HG03439 (cell line): ENCODE results near the gene AARS1.
"Not testable (repeated sequence)": the region's sequence is repeated elsewhere in the genome, so short reads cannot be mapped to it uniquely, and the experiment has no call there.

Experiments
- ATAC-seq: cut with Tn5 transposase; IDR thresholded peaks from one replicate; pipeline ENCODE4 v1.9.1; 2021; ENCODE audit warnings: mild to moderate bottlenecking, moderate library complexity; ENCODE audit not compliant: unreplicated experiment

Gene AARS1

DNA sequence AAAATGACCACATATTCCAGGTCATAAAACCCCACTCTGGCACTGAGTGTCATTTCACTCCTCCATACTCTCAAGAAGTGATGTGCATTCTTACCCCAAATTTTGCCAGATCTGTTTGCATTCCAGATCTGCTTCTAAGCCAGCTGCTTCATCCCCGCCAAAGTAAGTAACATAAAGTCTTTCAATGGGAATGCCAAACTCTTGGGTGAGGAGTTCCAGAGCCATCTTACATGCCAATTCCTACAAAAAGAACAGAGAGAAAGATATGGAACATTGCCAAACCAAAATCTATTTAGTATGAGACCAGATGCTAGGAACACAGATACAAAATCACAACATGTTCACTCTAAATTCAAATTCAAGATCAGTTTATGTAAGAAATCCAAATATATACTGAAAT, 12.9 kb downstream of the AARS1 start:
- no peak for ATAC-seq

DNA sequence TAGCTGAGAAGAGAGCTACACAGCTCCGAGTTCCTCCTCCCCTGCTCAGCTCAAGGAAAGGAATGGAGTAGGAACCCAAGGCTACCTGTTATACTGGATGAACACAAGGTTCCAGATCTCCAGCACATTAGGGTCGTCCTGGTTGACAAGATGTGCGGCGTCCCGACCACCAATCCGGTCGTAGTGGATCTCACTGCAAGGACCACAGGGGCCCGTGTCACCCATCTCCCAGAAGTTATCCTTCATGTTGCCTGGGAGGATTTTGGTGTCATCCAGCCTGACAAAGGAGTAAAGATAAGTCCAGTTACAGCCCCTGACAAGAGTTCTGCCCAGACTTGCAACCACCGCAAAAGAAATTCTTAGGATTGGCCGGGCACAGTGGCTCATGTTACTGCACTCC, 17.6 kb downstream of the AARS1 start:
- no peak for ATAC-seq

DNA sequence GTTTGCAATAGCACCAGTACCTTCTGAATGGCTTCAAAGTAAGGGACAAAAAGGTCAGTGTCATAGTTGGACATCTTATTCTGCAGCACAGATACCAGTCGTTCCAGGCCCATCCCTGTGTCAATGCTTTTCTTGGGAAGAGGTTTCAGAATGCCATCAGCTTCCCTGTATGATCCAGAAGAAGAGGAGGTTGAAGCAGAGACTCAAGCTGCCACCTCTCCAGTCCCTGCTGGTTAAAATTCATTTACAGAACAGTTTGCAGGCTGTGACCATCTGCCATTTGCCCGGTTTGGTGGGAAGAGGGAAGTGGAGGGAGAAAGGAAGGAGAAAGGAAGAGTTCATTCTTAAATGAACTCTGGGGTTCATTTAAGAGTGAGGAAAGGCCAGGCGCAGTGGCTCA, 19.1 kb downstream of the AARS1 start:
- no peak for ATAC-seq

DNA sequence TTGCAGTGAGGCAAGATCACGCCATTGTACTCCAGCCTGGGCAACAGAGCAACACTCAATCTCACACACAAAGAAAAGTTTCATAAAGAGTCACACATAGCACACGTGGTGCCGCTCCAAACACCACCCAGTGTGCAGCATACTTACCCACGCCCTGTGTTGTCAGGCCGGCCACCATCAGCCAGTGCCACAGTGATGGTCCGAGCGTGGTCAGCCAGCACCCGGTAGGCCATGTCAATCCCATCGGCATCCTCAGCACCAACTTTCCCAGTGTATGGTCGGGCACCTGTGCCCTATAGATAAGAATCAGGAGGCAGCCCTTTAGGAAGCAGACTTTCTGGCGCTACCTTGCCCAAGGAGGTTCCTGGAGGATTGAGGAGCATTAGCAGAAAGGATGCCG, 19.8 kb downstream of the AARS1 start:
- ATAC-seq: no peak

DNA sequence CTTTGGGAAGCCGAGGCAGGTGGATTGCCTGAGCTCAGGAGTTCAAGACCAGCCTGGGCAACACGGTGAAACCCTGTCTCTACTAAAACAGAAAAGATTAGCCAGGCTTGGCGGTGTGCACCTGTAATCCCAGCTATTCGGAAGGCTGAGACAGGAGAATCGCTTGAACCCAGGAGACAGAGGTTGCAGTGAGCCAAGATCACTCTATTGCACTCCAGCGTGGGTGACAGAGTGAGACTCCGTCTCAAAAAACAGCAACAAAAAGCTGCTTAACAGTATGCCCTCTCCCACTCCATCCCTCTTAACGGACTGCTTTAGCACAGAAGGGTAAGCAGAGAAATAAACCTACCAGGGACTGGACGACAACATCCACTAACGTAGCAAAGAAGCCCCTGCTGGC, 21.4 kb downstream of the AARS1 start:
- not testable (repeated sequence) for ATAC-seq

DNA sequence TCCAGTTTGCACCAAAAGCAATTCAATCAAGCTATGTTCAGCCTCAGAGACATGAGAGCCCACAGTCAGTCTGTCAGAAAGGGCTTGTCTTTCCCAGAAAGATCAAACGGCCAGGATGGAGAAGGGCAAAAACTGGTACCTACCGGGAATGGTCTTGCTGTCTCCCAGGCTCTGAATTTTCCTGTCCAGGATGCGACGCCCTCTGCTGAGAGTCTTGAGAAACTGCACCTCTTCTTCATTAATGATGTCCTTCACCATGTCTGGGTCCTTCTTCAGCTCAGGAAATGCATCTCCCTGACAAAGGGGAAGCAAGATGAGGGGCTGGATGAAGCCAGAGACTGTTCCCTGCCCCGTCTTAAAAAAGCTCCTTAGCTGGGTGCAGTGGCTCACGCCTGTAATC, 21.8 kb downstream of the AARS1 start:
- ATAC-seq: no peak

DNA sequence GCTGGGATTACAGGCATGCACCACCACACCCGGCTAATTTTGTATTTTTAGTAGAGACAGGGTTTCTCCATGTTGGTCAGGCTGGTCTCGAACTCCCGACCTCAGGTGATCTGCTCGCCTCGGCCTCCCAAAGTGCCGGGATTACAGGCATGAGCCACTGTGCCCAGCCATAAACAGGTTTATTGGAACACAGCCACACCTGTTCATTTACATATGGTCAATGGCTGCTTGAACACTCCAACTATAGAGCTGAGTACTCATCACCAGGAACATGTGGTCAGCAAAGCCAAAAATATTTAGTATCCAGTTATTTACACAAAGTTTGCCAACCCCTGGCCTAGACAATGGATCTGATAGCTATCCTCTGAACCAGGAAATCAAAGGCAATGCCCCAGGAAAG, 29.4 kb downstream of the AARS1 start:
- not testable (repeated sequence) for ATAC-seq

DNA sequence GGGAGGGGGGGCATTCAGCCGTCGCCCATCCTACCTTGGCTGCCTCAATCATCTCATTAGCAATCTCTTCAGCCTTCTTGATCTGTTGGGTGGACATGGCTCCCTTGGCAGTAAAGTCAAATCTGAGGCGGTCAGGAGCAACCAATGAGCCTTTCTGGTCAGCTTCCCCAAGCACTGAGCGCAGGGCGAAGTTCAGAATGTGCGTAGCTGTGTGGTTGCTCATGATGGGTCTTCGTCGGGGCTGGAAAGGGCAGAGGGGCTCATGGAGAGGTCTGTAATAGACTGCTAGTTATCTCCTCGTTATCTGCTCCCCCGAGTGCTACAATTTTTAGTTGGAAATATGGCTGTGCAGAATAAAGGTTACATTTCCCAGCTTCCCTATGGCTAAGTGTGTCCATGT, 30.4 kb downstream of the AARS1 start:
- no peak for ATAC-seq

DNA sequence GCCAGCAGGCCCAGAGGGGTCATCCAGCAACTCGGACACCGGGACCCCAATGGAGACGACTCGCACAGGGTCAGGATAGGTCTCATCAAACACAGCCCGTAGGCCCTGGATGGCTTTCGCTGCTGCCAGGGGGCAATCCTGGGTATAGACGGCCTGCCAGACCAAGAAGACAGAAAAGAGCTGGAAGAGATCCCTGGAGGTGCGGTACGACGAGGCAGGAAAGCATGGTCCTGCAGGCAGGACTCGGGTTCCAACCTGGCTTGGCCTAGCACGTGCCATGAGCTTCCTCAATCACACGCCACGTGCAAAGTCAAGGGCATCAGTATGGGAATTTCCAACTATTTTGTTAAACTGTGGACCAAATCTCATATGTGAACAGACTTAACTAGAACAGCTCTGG, 31.2 kb downstream of the AARS1 start:
- no peak for ATAC-seq

DNA sequence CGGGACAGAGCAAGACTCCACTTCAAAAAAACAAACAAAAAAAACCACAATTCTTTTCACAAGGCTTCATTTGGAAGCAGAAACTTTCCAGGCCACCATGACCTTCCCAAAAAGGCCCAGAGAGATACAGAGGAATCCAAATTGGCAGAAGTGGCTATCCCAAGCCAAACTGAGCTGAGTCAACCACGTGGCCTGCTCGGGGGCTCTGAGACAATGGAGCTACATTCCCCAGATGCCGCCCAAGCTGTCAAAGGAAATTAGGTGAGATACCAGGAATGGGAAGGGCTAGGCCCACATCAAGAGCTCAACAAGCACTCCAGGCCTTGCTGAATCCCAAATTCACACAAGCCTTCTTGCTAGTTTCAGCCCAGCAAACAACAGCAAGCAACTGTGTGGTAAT, 31.9 kb downstream of the AARS1 start:
- ATAC-seq: no peak

DNA sequence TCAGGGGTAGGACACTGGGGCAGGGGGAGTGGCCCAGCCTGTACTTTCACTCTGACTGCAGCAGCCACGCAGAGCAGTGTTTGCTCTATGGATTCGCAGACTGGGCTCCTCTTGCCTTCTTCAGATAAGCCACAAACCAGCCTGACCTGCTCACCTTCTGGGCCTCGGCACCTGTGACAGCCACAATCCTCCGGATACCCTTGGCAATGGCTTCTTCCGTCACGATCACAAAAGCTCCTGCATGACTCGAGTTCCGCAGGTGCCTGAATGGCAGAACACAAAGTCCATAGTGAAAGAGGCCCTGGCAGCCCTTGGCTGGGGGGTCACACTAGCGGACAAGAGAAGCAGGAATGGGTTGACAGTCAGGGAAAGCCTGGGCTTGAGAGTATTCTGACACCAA, 33.7 kb downstream of the AARS1 start:
- ATAC-seq: no peak

DNA sequence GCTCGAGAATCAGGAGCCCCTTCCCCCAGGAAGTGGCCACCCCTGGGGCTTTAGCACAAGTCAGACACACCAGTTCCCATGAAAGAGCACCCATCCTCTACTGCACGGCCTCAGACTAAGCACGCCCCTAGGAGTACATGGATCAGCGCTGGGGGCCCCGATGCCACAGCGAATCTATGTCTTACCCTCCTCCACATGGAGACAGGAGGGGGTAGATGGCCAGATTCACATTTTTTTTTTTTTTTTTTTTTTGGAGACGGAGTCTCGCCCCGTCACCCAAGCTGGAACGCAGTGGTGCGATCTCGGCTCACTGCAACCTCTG, 34.4 kb downstream of the AARS1 start:
- ATAC-seq: no peak

DNA sequence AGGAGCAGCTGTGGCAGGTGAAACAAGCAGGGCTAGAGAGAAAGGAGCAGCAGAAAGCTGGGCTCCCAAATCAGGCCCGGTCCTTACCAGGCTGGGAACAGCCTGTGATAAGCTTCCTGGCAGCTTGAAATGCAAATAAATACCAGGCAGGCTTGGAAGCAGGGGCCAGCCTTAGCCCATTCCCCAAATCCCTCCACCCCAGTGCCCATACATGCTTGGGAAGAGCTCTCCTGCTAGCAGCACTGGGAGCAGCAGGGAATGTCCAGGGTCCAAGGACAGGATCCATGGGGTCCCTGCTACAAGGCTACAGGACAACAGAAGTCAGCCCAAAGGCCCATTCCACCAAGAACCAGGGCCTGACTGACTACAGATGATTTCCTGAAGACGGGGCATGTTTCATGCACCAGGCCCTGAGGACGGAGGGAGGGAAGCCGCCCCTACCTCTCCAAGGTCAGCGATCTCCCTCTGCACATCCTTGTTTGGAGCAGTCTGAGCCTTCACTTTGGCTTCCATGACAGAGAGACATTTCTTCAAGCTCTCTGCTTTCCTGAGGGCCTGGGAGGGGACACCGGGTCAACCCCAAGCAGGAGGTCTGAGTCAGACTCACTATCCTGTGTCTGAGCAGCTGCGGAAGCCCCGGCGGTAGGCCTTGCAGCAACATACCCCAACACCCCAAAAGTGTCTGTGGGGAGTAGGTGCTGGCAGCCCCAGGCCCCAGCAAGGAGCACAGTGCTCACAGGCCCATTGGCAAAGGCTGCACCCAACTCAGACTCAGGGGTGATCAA, 34.9 kb downstream of the AARS1 start:
- no peak for ATAC-seq

DNA sequence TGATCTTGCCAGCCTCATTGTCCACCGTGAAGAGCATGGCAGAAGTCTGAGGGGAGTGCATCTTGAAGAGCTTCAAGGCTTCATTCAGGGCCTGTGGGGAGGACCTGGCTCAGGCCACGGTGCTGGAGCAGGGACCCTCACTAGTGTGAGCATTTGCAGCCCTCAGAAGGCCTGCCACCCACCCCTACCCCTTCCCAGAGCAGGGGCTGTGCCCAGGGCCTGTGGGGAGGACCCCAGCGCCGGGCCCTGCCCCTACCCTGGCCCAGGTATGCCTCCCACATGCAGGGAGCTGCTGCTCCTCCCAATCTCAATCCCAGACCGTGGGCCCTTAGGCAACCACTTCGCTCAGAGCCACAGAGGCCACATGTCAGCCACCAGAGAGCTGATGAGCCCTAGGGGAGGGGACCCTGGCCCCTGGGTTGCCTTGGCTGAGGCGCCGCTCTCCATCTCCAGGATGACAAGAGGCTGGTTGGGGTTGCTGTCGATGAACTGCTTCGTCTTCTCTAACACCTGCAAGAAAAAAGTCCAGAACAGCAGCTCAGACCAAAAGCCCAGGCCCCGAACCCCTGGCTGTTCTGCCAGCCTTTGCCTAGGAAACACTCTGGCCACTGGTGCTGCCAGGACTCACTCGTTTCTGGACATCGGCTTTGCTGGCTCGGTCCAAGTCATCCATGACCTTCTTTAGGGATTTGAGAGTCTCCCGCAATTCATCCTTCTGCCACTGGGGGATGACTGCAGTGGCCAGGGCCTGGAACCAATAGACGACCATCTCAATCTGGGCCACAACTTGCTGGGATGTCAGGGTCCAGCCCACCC, 35.8 kb downstream of the AARS1 start:
- no peak for ATAC-seq

DNA sequence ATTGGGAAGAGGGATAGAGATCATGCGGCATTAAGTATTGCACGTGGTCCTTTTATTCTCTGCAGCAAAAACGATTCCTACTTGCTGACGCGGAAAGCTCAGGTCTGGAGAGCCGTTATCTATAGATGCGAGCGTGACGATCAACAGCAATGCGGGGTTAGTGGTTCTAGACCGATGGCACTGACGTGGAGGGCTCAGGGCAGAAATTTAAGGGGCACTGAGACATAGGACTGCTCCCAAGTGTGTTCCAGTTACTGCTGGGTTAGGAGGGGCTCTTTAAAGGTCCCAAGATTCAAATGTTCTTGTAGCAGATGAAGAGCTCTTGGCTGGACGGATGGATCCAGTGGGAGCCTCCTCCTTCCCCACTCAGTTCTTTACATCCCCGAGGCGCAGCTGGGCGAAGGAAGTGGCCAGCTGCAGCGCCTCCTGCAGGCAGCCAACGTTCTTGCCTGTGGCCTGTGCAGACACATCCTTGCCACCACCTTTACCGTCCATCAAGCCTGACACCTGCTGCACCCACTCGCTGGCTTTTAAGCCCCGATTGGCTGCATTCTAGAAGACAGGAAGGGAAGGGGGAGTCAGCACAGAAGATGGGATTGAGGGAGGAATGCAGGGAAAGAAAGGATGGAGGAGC, 36.8 kb downstream of the AARS1 start:
- ATAC-seq: no peak

DNA sequence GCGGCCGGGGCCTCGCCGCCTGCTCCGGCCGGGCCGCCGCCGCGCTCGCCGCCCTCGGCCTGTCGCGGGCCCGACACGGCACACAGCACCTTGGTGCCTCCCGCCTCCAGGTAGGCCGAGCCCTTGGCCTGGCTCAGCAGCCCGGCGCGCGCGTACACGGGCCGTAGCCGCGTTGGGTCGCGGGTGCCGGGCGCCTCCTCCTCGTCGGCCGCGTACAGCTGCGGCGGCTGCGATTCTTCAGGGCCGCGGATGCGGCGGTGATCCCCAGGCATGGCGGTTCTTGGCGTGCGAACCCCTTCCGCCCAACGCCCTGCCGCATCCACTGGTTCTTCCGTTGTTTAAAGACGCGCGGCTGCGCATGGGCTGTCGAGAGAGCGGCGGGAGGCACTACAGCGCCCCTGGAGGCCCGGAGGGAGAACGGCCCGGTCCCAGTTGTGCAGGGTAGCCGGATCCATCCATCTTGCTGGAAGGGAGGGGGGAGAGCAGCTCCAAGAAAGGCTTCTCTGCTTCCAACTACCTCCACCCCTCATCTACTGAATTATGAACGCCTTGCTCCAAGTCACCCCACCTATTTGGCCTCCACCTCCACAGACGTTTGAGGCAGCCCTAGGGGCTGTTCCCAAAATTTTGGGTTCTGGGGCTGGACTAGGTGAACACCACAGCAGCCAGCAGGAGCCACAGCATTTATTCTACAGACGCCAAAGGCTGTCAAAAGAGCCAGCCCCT, 37.5 kb downstream of the AARS1 start, which contains the start of gene EXOSC6:
Gene EXOSC6, minus strand, starts transcription at position 312 of the 726 bp plus-strand sequence. Its CDS starts 40 bp downstream, at position 272.
- ATAC-seq: peak; percentile 86

DNA sequence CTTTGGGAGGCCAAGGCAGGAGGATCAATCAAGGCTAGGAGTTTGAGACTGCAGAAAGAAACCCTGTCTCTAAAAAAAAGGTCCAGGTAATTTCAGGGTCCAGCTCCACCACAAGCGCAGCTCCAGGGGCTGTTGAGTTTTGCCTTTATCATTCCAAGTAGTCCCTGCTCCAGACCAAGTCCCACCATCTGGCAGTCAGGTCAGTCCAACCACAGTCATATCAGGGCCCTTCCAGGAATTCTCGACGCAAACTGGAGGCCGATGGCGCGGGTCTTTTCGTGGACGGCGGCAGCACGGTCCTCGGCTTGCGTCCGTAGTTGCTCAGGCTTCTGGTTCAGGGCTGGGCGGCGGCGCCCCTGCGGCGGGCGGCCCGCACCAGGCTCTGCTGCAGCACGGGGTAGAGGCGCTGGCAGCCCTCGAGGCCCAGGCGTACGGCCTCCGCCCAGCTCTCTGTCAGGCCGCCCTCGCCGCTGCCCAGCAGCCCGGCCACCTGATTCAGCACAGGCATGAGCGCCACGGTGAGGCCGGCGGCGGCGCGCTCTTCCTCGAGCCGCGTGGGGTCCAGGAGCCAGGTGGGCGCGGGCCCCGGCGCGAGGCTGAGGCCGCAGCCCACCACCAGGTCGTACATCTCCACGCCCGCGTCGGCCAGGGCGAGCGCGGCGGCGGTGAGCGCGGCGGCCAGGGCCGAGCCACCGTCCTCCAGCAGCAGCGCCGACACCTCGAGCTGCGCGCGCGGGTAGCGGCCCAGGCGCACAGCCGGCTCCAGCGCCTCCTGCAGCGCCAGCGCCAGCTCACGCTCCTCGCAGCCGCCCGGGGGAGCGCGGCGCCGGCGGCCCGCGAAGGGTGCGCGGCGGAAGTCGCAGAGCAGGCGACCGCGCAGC, 38.3 kb downstream of the AARS1 start:
- peak; percentile 48 for ATAC-seq

DNA sequence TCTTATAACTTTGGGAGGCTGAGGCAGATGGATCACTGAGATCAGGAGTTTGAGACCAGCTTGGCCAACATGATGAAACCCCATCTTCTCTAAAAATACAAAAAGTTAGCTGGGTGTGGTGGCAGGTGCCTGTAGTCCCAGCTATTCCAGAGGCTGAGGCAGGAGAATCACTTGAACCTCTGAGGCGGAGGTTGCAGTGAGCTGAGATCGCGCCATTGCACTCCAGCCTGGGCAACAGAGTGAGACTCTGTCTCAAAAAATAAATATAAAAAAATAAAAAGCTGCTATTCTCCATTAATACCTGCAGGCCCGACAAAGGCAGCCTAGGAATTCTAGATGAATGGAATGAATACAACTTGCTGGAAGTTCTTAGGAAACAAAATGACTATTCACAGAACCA, 39.6 kb downstream of the AARS1 start:
- ATAC-seq: not testable (repeated sequence)

DNA sequence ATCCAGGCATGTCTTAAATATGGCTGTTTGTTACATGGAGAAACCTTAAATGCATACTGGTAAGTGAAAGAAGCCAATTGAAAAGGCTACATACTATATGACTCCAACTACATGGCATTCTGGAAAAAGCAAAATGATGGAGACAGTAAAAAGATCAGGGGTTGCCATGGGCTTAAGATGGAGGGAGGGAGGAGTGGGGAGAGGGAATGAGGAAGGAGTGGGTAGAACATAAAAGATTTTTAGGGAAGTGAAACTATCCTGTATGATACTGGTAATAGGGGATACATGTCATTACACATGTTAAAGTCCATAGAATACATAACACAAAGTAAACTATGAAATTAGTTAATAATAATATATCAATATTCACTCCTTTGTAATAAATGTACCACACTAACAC, 50.5 kb downstream of the AARS1 start:
- not testable (repeated sequence) for ATAC-seq

DNA sequence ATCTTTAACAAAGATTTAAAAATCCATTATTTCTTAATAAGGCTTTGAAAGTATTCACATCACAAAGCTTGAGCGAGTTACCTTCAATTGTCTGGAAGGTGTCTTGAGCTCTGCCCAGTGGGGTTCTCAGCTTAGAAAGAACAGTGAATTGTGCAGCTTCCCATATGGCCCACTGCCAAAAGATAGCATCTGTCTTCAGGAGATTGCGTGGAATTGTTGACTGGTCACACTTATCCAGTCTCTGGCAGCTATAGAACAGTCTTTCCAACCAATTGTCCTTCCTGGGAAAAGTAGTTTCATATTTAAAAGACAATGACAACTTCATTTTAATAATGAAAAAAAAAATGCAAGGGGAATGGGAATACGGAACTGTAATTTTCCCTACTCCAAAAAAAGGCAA, 57.5 kb downstream of the AARS1 start:
- ATAC-seq: not testable (repeated sequence)
